Activated CD8-positive, alpha-beta T cell treated with anti-CD3 and anti-CD28 coated beads for 36 hours (primary cell): ENCODE data around the gene CDC25B. TPM values are rescaled to one million over a fixed set of nuclear protein-coding genes. Genes with fewer than 3 reads are reported as not detected.

Experiments
- ATAC-seq: fragments of 200-7000 bp; cut with Tn5 transposase; one replicate; pipeline ENCODE4 v1.10.0; 2021; ENCODE audit warnings: mild to moderate bottlenecking, moderate library complexity
- CTCF ChIA-PET: fragments of 350-600 bp; sonication (Branson Sonifier 250); formaldehyde crosslinking; loops from one replicate; lab custom pipeline; 2021; ENCODE audit warnings: antibody characterized with exemption; lab: Charles Lee
- POLR2A ChIA-PET: fragments of 350-600 bp; sonication (Branson Sonifier 250); formaldehyde crosslinking; loops from one replicate; lab custom pipeline; 2021; ENCODE audit warnings: antibody characterized with exemption; lab: Charles Lee
- DNase-seq: peaks from one replicate; pipeline ENCODE4 v3.0.0-alpha.2; 2020
- H3K27ac Mint-ChIP-seq: one replicate; pipeline ENCODE4 v1.8.0; 2021; ENCODE audit warnings: mild to moderate bottlenecking, mixed read lengths
- H3K27me3 Mint-ChIP-seq: one replicate; pipeline ENCODE4 v1.8.0; 2021; ENCODE audit warnings: mixed read lengths
- H3K36me3 Mint-ChIP-seq: one replicate; pipeline ENCODE4 v1.8.0; 2021; ENCODE audit warnings: low read depth, mixed read lengths
- H3K4me1 Mint-ChIP-seq: one replicate; pipeline ENCODE4 v1.8.0; 2021; ENCODE audit warnings: low read depth, mixed read lengths
- H3K4me3 Mint-ChIP-seq: one replicate; pipeline ENCODE4 v1.8.0; 2021; ENCODE audit warnings: mild to moderate bottlenecking, moderate library complexity, mixed read lengths
- H3K9me3 Mint-ChIP-seq: one replicate; pipeline ENCODE4 v1.8.0; 2021; ENCODE audit warnings: mixed read lengths
- intact Hi-C: fragments of 100-400 bp; cut with micrococcal nuclease; formaldehyde crosslinking; loops from one replicate; pipeline ENCODE4 v1.10.0; 2022
- total RNA-seq, 2 experiments: library from RNA; stranded (reverse); gene quantifications; one replicate each; pipeline ENCODE4 v1.2.3, GENCODE V29; 2021
- TF ChIP-seq, protein P1 (sequence below): fragments of 200-600 bp; IDR thresholded peaks from one replicate; pipeline ENCODE4 v1.8.0; 2022; ENCODE audit warnings: antibody characterized with exemption, mild to moderate bottlenecking

CDC25B gene
- total RNA-seq, 2 experiments from 2014 or later = 66.9 to 67.1 TPM

DNA sequence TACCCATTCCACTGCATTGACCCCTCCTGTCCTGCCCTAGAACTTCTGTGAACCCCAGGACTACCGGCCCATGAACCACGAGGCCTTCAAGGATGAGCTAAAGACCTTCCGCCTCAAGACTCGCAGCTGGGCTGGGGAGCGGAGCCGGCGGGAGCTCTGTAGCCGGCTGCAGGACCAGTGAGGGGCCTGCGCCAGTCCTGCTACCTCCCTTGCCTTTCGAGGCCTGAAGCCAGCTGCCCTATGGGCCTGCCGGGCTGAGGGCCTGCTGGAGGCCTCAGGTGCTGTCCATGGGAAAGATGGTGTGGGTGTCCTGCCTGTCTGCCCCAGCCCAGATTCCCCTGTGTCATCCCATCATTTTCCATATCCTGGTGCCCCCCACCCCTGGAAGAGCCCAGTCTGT lies 8.7 kb downstream of the CDC25B start:
- Mint-ChIP-seq H3K27me3 (no peaks in the 10 kb centered on the region), H3K27ac (peak overlapping the region; percentile 26), H3K36me3 (peaks cover 54% of the 10 kb centered on the region), H3K4me3 (no peak overlapping the region), H3K4me1 (peaks cover 49% of the 10 kb centered on the region), H3K9me3 (no peaks in the 10 kb centered on the region)
- ChIA-PET CTCF (no interaction called here), POLR2A (interaction anchor here (0.9 kb wide), 2 partner anchors 9 to 10 kb away, joined by 3 to 4 read pairs; no protein-coding TSS in a partner anchor)
- TF ChIP-seq, protein P1, sequence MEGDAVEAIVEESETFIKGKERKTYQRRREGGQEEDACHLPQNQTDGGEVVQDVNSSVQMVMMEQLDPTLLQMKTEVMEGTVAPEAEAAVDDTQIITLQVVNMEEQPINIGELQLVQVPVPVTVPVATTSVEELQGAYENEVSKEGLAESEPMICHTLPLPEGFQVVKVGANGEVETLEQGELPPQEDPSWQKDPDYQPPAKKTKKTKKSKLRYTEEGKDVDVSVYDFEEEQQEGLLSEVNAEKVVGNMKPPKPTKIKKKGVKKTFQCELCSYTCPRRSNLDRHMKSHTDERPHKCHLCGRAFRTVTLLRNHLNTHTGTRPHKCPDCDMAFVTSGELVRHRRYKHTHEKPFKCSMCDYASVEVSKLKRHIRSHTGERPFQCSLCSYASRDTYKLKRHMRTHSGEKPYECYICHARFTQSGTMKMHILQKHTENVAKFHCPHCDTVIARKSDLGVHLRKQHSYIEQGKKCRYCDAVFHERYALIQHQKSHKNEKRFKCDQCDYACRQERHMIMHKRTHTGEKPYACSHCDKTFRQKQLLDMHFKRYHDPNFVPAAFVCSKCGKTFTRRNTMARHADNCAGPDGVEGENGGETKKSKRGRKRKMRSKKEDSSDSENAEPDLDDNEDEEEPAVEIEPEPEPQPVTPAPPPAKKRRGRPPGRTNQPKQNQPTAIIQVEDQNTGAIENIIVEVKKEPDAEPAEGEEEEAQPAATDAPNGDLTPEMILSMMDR = no peak
- DNase-seq (no peak), ATAC-seq (no peak)
- intact Hi-C loops = no loop called here

DNA sequence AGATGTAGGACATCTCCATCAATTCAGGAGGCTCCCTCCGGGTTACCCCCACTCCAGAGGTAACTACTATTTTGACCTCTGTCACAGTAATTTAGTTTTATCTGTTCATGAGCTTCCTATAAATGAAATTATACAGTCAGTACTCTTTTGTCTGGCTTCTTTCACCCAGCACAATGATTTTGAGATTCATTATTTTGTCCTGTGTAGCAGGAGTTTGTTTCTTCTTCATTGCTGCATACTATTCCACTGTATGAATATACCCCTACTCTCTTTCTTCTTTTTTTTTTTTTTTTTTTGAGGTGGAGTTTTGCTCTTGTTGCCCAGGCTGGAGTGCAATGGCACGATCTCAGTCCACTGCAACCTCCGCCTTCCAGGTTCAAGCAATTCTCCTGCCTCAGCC lies 12.4 kb downstream of the CDC25B start:
- Mint-ChIP-seq H3K4me3 (no peak overlapping the region), H3K27me3 (no peaks in the 10 kb centered on the region), H3K36me3 (peaks cover 22% of the 10 kb centered on the region), H3K9me3 (no peaks in the 10 kb centered on the region), H3K4me1 (peaks cover 55% of the 10 kb centered on the region), H3K27ac (no peak overlapping the region)
- no peak for ATAC-seq
- DNase-seq = no peak
- TF ChIP-seq, protein P1 = no peak
- POLR2A ChIA-PET = no interaction called here
- CTCF ChIA-PET = interaction anchor here (1.0 kb wide), 1 partner anchor 10 kb away, joined by 4 read pairs; no protein-coding TSS in a partner anchor
- intact Hi-C loops = no loop called here

GRCh38 chr20:3811467-3812258 lies 15.6 kb downstream of the CDC25B start:
- peak overlapping the region; percentile 74 for H3K4me3 Mint-ChIP-seq
- intact Hi-C loops = no loop called here
- POLR2A ChIA-PET = interaction anchor here (0.6 to 4.6 kb wide), 9 partner anchors 8 to 91 kb away, joined by 3 to 42 read pairs (median 4); partner anchors contain the start of genes AP5S1, CDC25B and CENPB

DNA sequence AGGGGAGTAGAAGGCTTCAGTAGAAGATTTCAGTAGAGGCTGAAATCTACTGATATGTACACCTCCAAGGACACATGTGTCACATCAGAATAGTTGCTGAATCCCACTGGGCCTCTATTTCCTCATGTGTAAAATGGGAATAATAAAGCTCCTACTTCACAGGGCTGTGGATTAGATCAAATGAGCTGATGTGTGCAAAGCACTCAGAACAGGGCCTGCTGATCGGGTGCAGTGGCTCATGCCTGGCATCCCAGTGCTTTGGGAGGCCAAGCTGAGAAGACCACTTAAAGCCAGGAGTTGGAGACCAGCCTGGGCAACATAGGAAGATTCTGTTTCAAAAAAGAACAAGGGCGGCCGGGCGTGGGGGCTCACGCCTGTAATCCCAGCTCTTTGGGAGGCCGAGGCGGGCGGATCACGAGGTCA lies 16.2 kb downstream of the CDC25B start:
- Mint-ChIP-seq H3K4me3 (peak overlapping the region; percentile 74), H3K27me3 (no peaks in the 10 kb centered on the region), H3K4me1 (peaks cover 64% of the 10 kb centered on the region), H3K36me3 (no peaks in the 10 kb centered on the region), H3K9me3 (no peaks in the 10 kb centered on the region), H3K27ac (peak overlapping the region; percentile 94)
- ChIA-PET CTCF (interaction anchor here (1.0 to 4.5 kb wide), 3 partner anchors 9 to 25 kb away, joined by 4 to 25 read pairs (median 5); partner anchors contain the start of genes AP5S1 and CENPB), POLR2A (interaction anchor here (0.7 to 4.6 kb wide), 7 partner anchors 8 to 78 kb away, joined by 3 to 42 read pairs (median 8); partner anchors contain the start of genes AP5S1, CDC25B and CENPB)
- ATAC-seq (no peak), DNase-seq (no peak)
- TF ChIP-seq, protein P1 = no peak
- intact Hi-C loops = no loop called here

More at GRCh38 chr20:3811467-3812258, 15.6 kb downstream of the CDC25B start:
- no peaks in the 10 kb centered on the region for H3K27me3 Mint-ChIP-seq
- peaks cover under 1% of the 10 kb centered on the region for H3K36me3 Mint-ChIP-seq
- CTCF ChIA-PET = interaction anchor here (1.0 to 4.5 kb wide), 6 partner anchors 9 to 134 kb away, joined by 4 to 25 read pairs (median 4); partner anchors contain the start of genes AP5S1 and CENPB
- peak overlapping the region; percentile 94 for H3K27ac Mint-ChIP-seq
- H3K9me3 Mint-ChIP-seq = no peaks in the 10 kb centered on the region
- peaks cover 69% of the 10 kb centered on the region for H3K4me1 Mint-ChIP-seq
- ATAC-seq = peak; percentile 88
- TF ChIP-seq, protein P1 = no peak
- DNase-seq = peak; percentile 95
